Muscle layer of colon (tissue), 2 donors: ENCODE data around the gene GADD45B.

Experiments used
- H3K27ac ChIP-seq: one replicate; pipeline ENCODE4 v1.7.0; 2013; ENCODE audit warnings: low read depth, mild to moderate bottlenecking, low read length, moderate library complexity
- H3K27me3 ChIP-seq, 2 donors: one replicate each; pipeline ENCODE4 v1.7.0; 2013; ENCODE audit warnings: low read length in 2 of 2, mild to moderate bottlenecking in 2 of 2; ENCODE audit not compliant: insufficient read depth in 2 of 2, control insufficient read depth in 1 of 2
- H3K36me3 ChIP-seq: one replicate; pipeline ENCODE4 v1.7.0; 2013; ENCODE audit warnings: mild to moderate bottlenecking, low read length; ENCODE audit not compliant: insufficient read depth
- H3K4me1 ChIP-seq: one replicate; pipeline ENCODE4 v1.7.0; 2013; ENCODE audit warnings: mild to moderate bottlenecking, low read length; ENCODE audit not compliant: insufficient read depth
- H3K4me3 ChIP-seq, 2 donors: one replicate each; pipeline ENCODE4 v1.7.0; 2013; ENCODE audit warnings: low read length in 2 of 2, low read depth in 1 of 2, mild to moderate bottlenecking in 1 of 2, moderate library complexity in 1 of 2
- H3K9ac ChIP-seq: one replicate; pipeline ENCODE4 v1.7.0; 2013; ENCODE audit warnings: low read length
- H3K9me3 ChIP-seq: one replicate; pipeline ENCODE4 v1.7.0; 2013; ENCODE audit warnings: mild to moderate bottlenecking, low read length
- donor health status: abdominal sarcoma.
- donor health status: Adenocarcinoma of cecum.

The GADD45B gene

GRCh38 chr19:2476451-2477140 lies 669 bp downstream of the GADD45B start:
- peak overlapping the region; percentile 99 for H3K4me3 ChIP-seq
- H3K36me3 ChIP-seq, result no peaks in the 10 kb centered on the region
- no peaks in the 10 kb centered on the region for H3K9me3 ChIP-seq
- peak overlapping the region; percentile 99 for H3K27ac ChIP-seq
- H3K4me1 ChIP-seq, result peaks cover 16% of the 10 kb centered on the region
- no peaks in the 10 kb centered on the region for H3K27me3 ChIP-seq
- peak overlapping the region; percentile 87 for H3K9ac ChIP-seq

GRCh38 chr19:2477141-2477710 lies 1.3 kb downstream of the GADD45B start:
- H3K27me3 ChIP-seq, result no peaks in the 10 kb centered on the region
- no peaks in the 10 kb centered on the region for H3K9me3 ChIP-seq
- peaks cover 16% of the 10 kb centered on the region for H3K4me1 ChIP-seq

GRCh38 chr19:2477732-2478191 lies 1.8 kb downstream of the GADD45B start:
- H3K36me3 ChIP-seq, result no peaks in the 10 kb centered on the region
- no peaks in the 10 kb centered on the region for H3K9me3 ChIP-seq
- peak overlapping the region; percentile 87 for H3K9ac ChIP-seq
- H3K27ac ChIP-seq, result peak overlapping the region; percentile 99
- peak overlapping the region; percentile 99 for H3K4me3 ChIP-seq
- H3K27me3 ChIP-seq, result no peaks in the 10 kb centered on the region
- peaks cover 16% of the 10 kb centered on the region for H3K4me1 ChIP-seq

More at GRCh38 chr19:2477141-2477710, 1.3 kb downstream of the GADD45B start:
- H3K36me3 ChIP-seq, result no peaks in the 10 kb centered on the region
- peak overlapping the region; percentile 87 for H3K9ac ChIP-seq
- H3K4me3 ChIP-seq, result peak overlapping the region; percentile 99
- peak overlapping the region; percentile 99 for H3K27ac ChIP-seq

GRCh38 chr19:2478278-2478755 lies 2.4 kb downstream of the GADD45B start:
- Histone ChIP-seq H3K27ac (peak overlapping the region; percentile 99), H3K27me3 (no peaks in the 10 kb centered on the region), H3K9me3 (no peaks in the 10 kb centered on the region), H3K36me3 (no peaks in the 10 kb centered on the region), H3K9ac (peak overlapping the region; percentile 87), H3K4me1 (peaks cover 16% of the 10 kb centered on the region), H3K4me3 (peak overlapping the region; percentile 99)

DNA sequence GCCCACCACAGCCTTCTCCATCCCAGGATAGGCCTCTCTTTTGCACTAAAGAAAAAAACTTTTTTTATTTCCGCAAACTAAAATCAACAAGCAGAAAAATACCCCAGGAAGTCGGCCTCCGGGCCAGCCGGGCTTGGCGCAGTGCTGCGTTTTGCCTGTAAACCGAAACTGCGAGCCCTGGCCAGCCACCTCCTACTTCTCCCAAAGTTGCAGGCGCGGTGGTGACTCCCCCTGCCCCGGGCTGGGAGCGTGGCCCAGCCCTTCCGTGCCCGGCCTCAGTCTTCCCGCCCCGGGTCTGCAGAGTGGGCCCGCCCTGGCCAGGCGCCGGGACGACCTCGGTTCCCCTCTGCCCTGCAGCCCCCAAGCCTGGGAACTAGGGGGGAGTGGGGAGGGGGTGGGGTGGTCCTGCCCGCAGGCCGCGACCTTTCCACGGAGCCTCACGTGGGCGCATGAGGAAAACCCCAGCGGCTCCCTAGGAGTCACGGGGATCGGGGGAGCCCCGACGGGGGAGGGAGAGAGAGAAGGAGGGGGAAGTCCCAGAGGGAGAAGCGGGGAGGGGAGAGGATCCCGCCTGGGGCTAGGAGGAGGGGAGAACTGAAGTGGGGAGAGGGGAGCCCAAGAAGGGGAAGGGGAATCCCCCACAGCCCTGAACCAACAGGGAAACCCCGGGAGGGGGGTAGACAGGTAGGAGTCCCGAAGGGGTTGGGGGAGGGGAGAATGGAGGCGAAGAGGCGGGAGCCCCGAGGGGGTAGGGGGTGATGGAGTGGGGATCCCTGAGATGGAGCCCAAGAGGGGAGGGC lies 3.0 kb downstream of the GADD45B start:
- Histone ChIP-seq H3K4me3 (peak overlapping the region; percentile 99), H3K9me3 (no peaks in the 10 kb centered on the region), H3K36me3 (no peaks in the 10 kb centered on the region), H3K9ac (peak overlapping the region; percentile 87), H3K4me1 (peaks cover 16% of the 10 kb centered on the region), H3K27me3 (no peaks in the 10 kb centered on the region), H3K27ac (peak overlapping the region; percentile 99)

GRCh38 chr19:2479556-2480194 lies 3.7 kb downstream of the GADD45B start:
- Histone ChIP-seq H3K27me3 (no peaks in the 10 kb centered on the region), H3K36me3 (no peaks in the 10 kb centered on the region), H3K9ac (no peak overlapping the region), H3K9me3 (no peaks in the 10 kb centered on the region), H3K27ac (peak overlapping the region; percentile 99), H3K4me3 (no peak overlapping the region), H3K4me1 (peaks cover 16% of the 10 kb centered on the region)

DNA sequence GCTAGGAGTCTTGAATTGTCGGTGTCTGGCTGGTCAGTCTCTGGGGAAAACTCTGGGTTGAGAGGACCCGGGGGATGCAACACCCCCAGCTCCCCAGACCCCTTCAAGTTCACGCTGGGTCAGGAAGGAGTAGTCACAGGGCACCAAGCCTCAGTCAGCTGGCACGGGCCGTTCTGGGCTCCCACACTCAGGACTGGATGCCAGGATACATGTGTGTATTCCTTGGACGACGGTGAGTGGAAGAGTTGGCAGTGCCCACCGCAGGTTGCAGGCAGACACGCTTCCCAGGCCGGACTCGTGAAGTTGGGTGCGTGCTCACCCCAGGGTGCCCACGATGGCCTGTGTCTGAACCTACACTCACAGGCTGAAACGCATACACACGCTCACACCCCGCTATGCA lies 5.5 kb downstream of the GADD45B start:
- Histone ChIP-seq H3K36me3 (no peaks in the 10 kb centered on the region), H3K9ac (no peak overlapping the region), H3K4me3 (no peak overlapping the region), H3K27ac (no peak overlapping the region), H3K27me3 (no peaks in the 10 kb centered on the region), H3K9me3 (no peaks in the 10 kb centered on the region), H3K4me1 (peaks cover 7% of the 10 kb centered on the region)

GRCh38 chr19:2482354-2483038 lies 6.6 kb downstream of the GADD45B start:
- H3K4me1 ChIP-seq, result peaks cover 7% of the 10 kb centered on the region
- no peak overlapping the region for H3K27ac ChIP-seq
- no peaks in the 10 kb centered on the region for H3K27me3 ChIP-seq
- no peak overlapping the region for H3K9ac ChIP-seq
- no peaks in the 10 kb centered on the region for H3K36me3 ChIP-seq
- H3K9me3 ChIP-seq, result no peaks in the 10 kb centered on the region
- H3K4me3 ChIP-seq, result no peak overlapping the region

DNA sequence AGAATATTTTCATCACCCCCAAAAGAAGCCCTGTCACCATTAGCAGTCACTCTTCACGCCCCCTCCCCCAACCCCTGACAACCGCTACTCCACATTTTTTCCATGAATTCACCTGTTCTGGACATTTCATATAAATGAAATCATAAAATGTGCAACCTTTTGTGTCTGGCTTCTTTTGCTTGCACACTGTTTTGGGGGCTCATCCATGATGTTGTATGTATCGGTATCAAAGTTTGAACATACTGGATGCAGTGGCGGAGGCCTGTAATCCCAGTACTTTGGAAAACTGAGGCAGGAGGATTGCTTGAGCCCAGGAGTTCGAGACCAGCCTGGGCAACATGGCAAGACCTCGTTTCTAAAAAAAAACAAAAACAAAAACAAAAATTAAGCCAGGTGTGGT lies 7.2 kb downstream of the GADD45B start:
- no peaks in the 10 kb centered on the region for H3K36me3 ChIP-seq
- no peaks in the 10 kb centered on the region for H3K9me3 ChIP-seq
- H3K27ac ChIP-seq, result no peak overlapping the region
- H3K9ac ChIP-seq, result no peak overlapping the region
- H3K4me3 ChIP-seq, result no peak overlapping the region
- no peaks in the 10 kb centered on the region for H3K27me3 ChIP-seq
- peaks cover 5% of the 10 kb centered on the region for H3K4me1 ChIP-seq

DNA sequence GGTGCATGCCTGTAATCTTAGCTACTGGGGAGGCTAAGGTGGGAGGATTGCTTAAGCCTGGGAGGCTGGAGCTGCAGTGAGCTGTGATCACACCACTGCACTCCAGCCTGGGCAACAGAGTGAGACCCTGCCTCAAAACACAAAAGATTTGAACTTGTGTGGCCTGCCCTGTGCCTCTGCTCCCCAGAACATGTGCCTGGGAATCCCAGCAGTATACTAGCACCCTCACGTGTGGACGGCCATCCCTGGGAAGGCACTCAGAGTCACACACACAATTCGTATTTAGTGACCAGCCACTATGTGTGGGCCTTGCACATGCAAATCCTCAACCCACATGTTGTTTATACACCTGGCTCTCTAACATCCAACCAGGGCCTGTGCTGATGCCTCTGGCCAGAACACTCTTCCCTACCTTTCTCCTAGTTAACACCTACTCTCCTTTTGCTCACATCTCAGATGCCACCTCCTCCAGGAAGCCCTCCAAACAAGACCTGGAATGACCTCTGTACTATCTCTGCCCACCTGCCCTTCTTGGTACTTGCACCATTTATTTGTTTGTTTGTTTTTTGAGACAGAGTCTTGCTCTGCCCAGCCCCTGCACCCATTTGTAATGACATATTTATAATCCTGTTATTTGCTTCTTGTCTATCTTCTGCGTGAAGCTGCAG lies 7.7 kb downstream of the GADD45B start:
- Histone ChIP-seq H3K4me1 (peaks cover 6% of the 10 kb centered on the region), H3K27ac (no peak overlapping the region), H3K9me3 (no peaks in the 10 kb centered on the region), H3K36me3 (no peaks in the 10 kb centered on the region), H3K9ac (no peak overlapping the region), H3K27me3 (no peaks in the 10 kb centered on the region), H3K4me3 (no peak overlapping the region)
